GM23338 (cell line): ENCODE data around the gene PEPD. TPM values are rescaled to one million over a fixed set of nuclear protein-coding genes. Genes with fewer than 3 reads are reported as not detected.

Experiments used
- ATAC-seq: fragments of 200-7000 bp; cut with Tn5 transposase; 3 replicates; pipeline ENCODE4 v1.9.1; 2020
- DNase-seq: peaks from one replicate; pipeline ENCODE4 v3.0.0-alpha.2; 2015; ENCODE audit warnings: low spot score
- H2AFZ ChIP-seq: fragments of 200-600 bp; sonication (generic); 2 replicates; pipeline ENCODE4 v1.8.0; 2016; ENCODE audit warnings: antibody characterized with exemption, mild to moderate bottlenecking, moderate library complexity
- H3F3A ChIP-seq: fragments of 200-600 bp; sonication (generic); replicated peaks from 2 replicates; pipeline ENCODE4 v1.8.0; 2017; ENCODE audit warnings: antibody characterized with exemption, mixed run types, low read depth
- H3K27ac ChIP-seq: fragments of 200-600 bp; sonication (generic); 2 replicates; pipeline ENCODE4 v1.6.1; 2016; ENCODE audit warnings: low read depth
- H3K27me3 ChIP-seq: fragments of 200-600 bp; sonication (generic); 2 replicates; pipeline ENCODE4 v1.8.0; 2016; ENCODE audit warnings: mild to moderate bottlenecking, mixed run types, moderate library complexity; ENCODE audit not compliant: insufficient read depth
- H3K36me3 ChIP-seq: fragments of 200-600 bp; sonication (generic); 2 replicates; pipeline ENCODE4 v1.8.0; 2016; ENCODE audit warnings: mild to moderate bottlenecking; ENCODE audit not compliant: insufficient read depth
- H3K4me1 ChIP-seq: fragments of 200-600 bp; sonication (generic); 2 replicates; pipeline ENCODE4 v1.8.0; 2016; ENCODE audit warnings: mild to moderate bottlenecking, moderate library complexity; ENCODE audit not compliant: insufficient read depth
- H3K4me2 ChIP-seq: fragments of 200-600 bp; sonication (generic); 2 replicates; pipeline ENCODE4 v1.7.1; 2017; ENCODE audit warnings: mixed run types
- H3K4me3 ChIP-seq: fragments of 200-600 bp; sonication (generic); 2 replicates; pipeline ENCODE4 v1.6.1; 2016; ENCODE audit warnings: mixed run types
- H3K79me2 ChIP-seq: fragments of 200-600 bp; sonication (generic); replicated peaks from 2 replicates; pipeline ENCODE4 v1.8.0; 2017; ENCODE audit warnings: mild to moderate bottlenecking; ENCODE audit not compliant: insufficient read depth
- H3K9me2 ChIP-seq: fragments of 200-600 bp; sonication (generic); 2 replicates; pipeline ENCODE4 v1.8.0; 2017; ENCODE audit not compliant: insufficient read depth
- H4K20me1 ChIP-seq: fragments of 200-600 bp; sonication (generic); replicated peaks from 2 replicates; pipeline ENCODE4 v1.8.0; 2017; ENCODE audit warnings: mild to moderate bottlenecking; ENCODE audit not compliant: insufficient read depth
- H3K27ac Mint-ChIP-seq: 2 replicates; pipeline ENCODE4 v1.8.0; 2020; ENCODE audit warnings: inconsistent platforms, mild to moderate bottlenecking, moderate library complexity, mixed read lengths
- H3K27me3 Mint-ChIP-seq: 3 replicates; pipeline ENCODE4 v1.8.0; 2022; ENCODE audit warnings: low read depth, mild to moderate bottlenecking, moderate library complexity, mixed read lengths, inconsistent platforms; ENCODE audit not compliant: insufficient read depth, poor library complexity
- H3K36me3 Mint-ChIP-seq: 3 replicates; pipeline ENCODE4 v1.8.0; 2021; ENCODE audit warnings: low read depth, mild to moderate bottlenecking, inconsistent platforms, moderate library complexity, mixed read lengths
- H3K4me1 Mint-ChIP-seq: 3 replicates; pipeline ENCODE4 v1.8.0; 2020; ENCODE audit warnings: mild to moderate bottlenecking, inconsistent platforms, mixed read lengths
- H3K4me3 Mint-ChIP-seq: 3 replicates; pipeline ENCODE4 v1.8.0; 2021; ENCODE audit warnings: moderate library complexity, mild to moderate bottlenecking, inconsistent platforms, mixed read lengths
- H3K9me3 Mint-ChIP-seq: 3 replicates; pipeline ENCODE4 v1.8.0; 2020; ENCODE audit warnings: moderate library complexity, mild to moderate bottlenecking, inconsistent platforms, mixed read lengths
- CREB1 ChIP-seq: fragments of 250-450 bp; sonication (Bioruptor Pico); IDR thresholded peaks from 2 replicates; pipeline ENCODE4 v1.5.0; 2020; ENCODE audit warnings: low read depth, mild to moderate bottlenecking, moderate library complexity
- CTCF ChIP-seq, 2 experiments: fragments of 200-600 bp in 1 of 2; sonication (generic) in 1 of 2; conservative IDR thresholded peaks; 2 replicates each; pipeline versions ENCODE4 v1.5.1 to v1.6.1; 2016 to 2017; ENCODE audit warnings: antibody characterized with exemption in 2 of 2, low read depth in 2 of 2, mild to moderate bottlenecking in 2 of 2, moderate library complexity in 1 of 2
- ETS1 ChIP-seq: IDR thresholded peaks from 2 replicates; pipeline ENCODE4 v1.6.1; 2016; ENCODE audit warnings: antibody characterized with exemption
- EZH2phosphoT487 ChIP-seq: fragments of 200-600 bp; sonication (generic); IDR thresholded peaks from one replicate; pipeline ENCODE4 v1.8.1; 2018; ENCODE audit warnings: antibody characterized with exemption; ENCODE audit not compliant: unreplicated experiment
- JUNB ChIP-seq: IDR thresholded peaks from one replicate; pipeline ENCODE4 v1.6.1; 2016; ENCODE audit warnings: antibody characterized with exemption; ENCODE audit not compliant: unreplicated experiment
- NANOG ChIP-seq: IDR thresholded peaks from 2 replicates; pipeline ENCODE4 v1.6.1; 2016; ENCODE audit warnings: antibody characterized with exemption, borderline replicate concordance
- POLR2AphosphoS5 ChIP-seq: IDR thresholded peaks from 2 replicates; pipeline ENCODE4 v1.6.1; 2016; ENCODE audit warnings: antibody characterized with exemption, low read depth
- REST ChIP-seq: IDR thresholded peaks from one replicate; pipeline ENCODE4 v1.6.1; 2018; ENCODE audit warnings: antibody characterized with exemption; ENCODE audit not compliant: unreplicated experiment
- STAT1 ChIP-seq: IDR thresholded peaks from one replicate; pipeline ENCODE4 v1.6.1; 2016; ENCODE audit warnings: antibody characterized with exemption; ENCODE audit not compliant: unreplicated experiment
- ZNF114 ChIP-seq: fragments of 250-450 bp; sonication (Bioruptor Pico); IDR thresholded peaks from 2 replicates; pipeline ENCODE4 v1.5.0; 2020; ENCODE audit warnings: mild to moderate bottlenecking, moderate library complexity
- ZNF331 ChIP-seq: fragments of 250-450 bp; sonication (Bioruptor Pico); IDR thresholded peaks from 2 replicates; pipeline ENCODE4 v1.5.0; 2020; ENCODE audit warnings: low read depth, mild to moderate bottlenecking, moderate library complexity
- ZNF462 ChIP-seq: fragments of 250-450 bp; sonication (Bioruptor Pico); IDR thresholded peaks from 2 replicates; pipeline ENCODE4 v1.5.0; 2020; ENCODE audit warnings: mild to moderate bottlenecking, moderate library complexity
- polyA plus RNA-seq: library from polyadenylated mRNA; unstranded; fragments of >200 nt; fragmentation: Nextera tagmentation; extraction: Ambion mirVana; gene quantifications from 2 replicates; pipeline ENCODE4 v1.2.1, GENCODE V29; 2016
- total RNA-seq: library from RNA; depleted of rRNA; stranded (reverse); fragments of >200 nt; shearing (Covaris generic); gene quantifications from 2 replicates; pipeline ENCODE4 v1.2.3, GENCODE V29; 2014

PEPD gene
- total and polyA plus RNA-seq, 2 experiments from 2014 or later = 81.7 to 89.2 TPM

- no peaks in the 10 kb centered on the region for H3F3A ChIP-seq
- H3K9me3 Mint-ChIP-seq = no peaks in the 10 kb centered on the region
- H3K27me3 ChIP-seq = no peaks in the 10 kb centered on the region
- no peak overlapping the region for H3K27ac ChIP-seq
- 0 out of 2 replicates have a peak, but pooled peaks cover 3% of the 10 kb centered on the region for H4K20me1 ChIP-seq
- peaks cover 22% of the 10 kb centered on the region for H3K4me1 ChIP-seq
- H3K9me2 ChIP-seq = no peaks in the 10 kb centered on the region
- no peak overlapping the region for H3K4me3 ChIP-seq
- H3K4me2 ChIP-seq = no peak overlapping the region
- H3K4me1 Mint-ChIP-seq = peaks cover 32% of the 10 kb centered on the region
- TF ChIP-seq ZNF462 (CRISPR knock-in tag) (no peak), ETS1 (no peak), REST (no peak), POLR2AphosphoS5 (no peak), NANOG (no peak), EZH2phosphoT487 (no peak), CTCF (conservative IDR thresholded peaks at IDR 0.05; ENCODE audit: low read depth in 2 of 2) (no peak), CREB1 (CRISPR knock-in tag) (no peak), ZNF331 (no peak), JUNB (no peak), ZNF114 (CRISPR knock-in tag) (no peak), STAT1 (no peak)
- ATAC-seq = no peak
- no peak overlapping the region for H3K27ac Mint-ChIP-seq
- DNase-seq = no peak
- peaks cover 4% of the 10 kb centered on the region for H3K27me3 Mint-ChIP-seq
- 0 out of 2 replicates have a peak, but pooled peaks cover 6% of the 10 kb centered on the region for H3K79me2 ChIP-seq
- H2AFZ ChIP-seq = no peak overlapping the region
- peaks cover 3% of the 10 kb centered on the region; the same call in 2 of the 3 replicates for H3K36me3 Mint-ChIP-seq
- no peaks in the 10 kb centered on the region for H3K36me3 ChIP-seq
- H3K4me3 Mint-ChIP-seq = no peak overlapping the region
These were observed 13.6 kb downstream of the PEPD start for GRCh38 chr19:33508009-33508408.
